ENCODE measurements around the gene M1AP.

- no peak for TF ChIP-seq CTCF (IDR thresholded peaks at IDR 0.05)
- TF ChIP-seq POLR2A (IDR thresholded peaks at IDR 0.05): no peak
Measured at GRCh38 chr2:74632209-74632938, 15.8 kb downstream of the M1AP start.
